GM10248 (cell line): ENCODE data around the gene SLX4IP.

ENCODE experiments used
- CTCF ChIA-PET: fragments of 300-600 bp; sonication (Branson Sonifier 250); formaldehyde crosslinking; extraction: SDS; loops from one replicate; lab custom pipeline; 2021; ENCODE audit warnings: antibody characterized with exemption; lab: Yijun Ruan, JAX
- POLR2A ChIA-PET: fragments of 350-650 bp; sonication (Branson Sonifier 250); formaldehyde crosslinking; extraction: SDS; loops from one replicate; lab custom pipeline; 2020; ENCODE audit warnings: antibody characterized with exemption; lab: Yijun Ruan, JAX
- DNase-seq: peaks from one replicate; pipeline ENCODE4 v3.0.0; 2012; ENCODE audit errors: extremely low spot score
- TF ChIP-seq, protein P1 (sequence below): IDR thresholded peaks from 2 replicates; pipeline ENCODE4 v1.5.1; 2012; ENCODE audit warnings: mild to moderate bottlenecking, low read depth; ENCODE audit errors: extremely low read depth, missing control alignments, control extremely low read depth

The SLX4IP gene

DNA sequence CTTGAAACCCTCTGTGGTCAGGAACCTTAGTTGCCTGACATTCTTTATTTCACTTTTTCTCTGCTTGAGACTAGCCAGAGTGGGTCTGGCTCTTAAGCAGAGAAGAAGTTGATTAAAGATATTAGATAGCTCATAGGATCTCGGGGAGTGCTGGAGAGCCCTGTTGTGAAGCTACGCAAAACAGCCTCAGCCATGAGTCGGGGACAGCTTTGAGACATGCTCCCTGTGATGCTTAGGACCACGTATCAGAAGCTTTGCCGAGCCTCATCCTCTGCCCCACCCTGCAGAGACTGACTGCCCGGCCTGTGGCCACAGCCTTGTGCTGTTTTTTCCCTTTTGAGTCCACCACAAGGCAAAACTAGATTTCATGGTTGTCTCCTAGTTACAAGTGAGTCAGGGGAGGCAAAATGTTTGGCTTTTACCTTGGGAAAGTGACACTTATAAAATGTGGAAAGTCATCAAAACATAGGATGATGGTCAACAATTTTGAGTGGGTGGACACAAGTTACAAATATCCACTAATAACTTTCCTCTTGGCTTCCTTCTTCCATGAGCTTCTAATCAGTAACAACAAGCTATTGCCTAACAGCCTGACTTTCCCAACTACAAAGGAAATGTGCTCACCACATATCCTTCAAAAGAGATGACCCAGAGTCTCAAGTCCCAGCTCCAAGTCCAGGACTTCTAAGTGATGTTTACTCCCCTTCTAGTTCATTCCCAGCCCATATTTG is 130.3 kb downstream of the SLX4IP start:
- CTCF ChIA-PET, result interaction anchor here (0.9 to 1.7 kb wide), 4 partner anchors 9 to 88 kb away, joined by 3 to 6 read pairs (median 4); no protein-coding TSS in a partner anchor
- POLR2A ChIA-PET, result no interaction called here
- TF ChIP-seq, protein P1, sequence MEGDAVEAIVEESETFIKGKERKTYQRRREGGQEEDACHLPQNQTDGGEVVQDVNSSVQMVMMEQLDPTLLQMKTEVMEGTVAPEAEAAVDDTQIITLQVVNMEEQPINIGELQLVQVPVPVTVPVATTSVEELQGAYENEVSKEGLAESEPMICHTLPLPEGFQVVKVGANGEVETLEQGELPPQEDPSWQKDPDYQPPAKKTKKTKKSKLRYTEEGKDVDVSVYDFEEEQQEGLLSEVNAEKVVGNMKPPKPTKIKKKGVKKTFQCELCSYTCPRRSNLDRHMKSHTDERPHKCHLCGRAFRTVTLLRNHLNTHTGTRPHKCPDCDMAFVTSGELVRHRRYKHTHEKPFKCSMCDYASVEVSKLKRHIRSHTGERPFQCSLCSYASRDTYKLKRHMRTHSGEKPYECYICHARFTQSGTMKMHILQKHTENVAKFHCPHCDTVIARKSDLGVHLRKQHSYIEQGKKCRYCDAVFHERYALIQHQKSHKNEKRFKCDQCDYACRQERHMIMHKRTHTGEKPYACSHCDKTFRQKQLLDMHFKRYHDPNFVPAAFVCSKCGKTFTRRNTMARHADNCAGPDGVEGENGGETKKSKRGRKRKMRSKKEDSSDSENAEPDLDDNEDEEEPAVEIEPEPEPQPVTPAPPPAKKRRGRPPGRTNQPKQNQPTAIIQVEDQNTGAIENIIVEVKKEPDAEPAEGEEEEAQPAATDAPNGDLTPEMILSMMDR, result no peak
- DNase-seq, result no peak

- TF ChIP-seq, protein P1, result no peak
- DNase-seq, result no peak
- POLR2A ChIA-PET, result no interaction called here
- CTCF ChIA-PET, result interaction anchor here (1.3 to 2.4 kb wide), 4 partner anchors 9 to 13 kb away, joined by 4 to 7 read pairs (median 5); no protein-coding TSS in a partner anchor
These were observed 131.1 kb downstream of the SLX4IP start for GRCh38 chr20:10565922-10566897.

DNA sequence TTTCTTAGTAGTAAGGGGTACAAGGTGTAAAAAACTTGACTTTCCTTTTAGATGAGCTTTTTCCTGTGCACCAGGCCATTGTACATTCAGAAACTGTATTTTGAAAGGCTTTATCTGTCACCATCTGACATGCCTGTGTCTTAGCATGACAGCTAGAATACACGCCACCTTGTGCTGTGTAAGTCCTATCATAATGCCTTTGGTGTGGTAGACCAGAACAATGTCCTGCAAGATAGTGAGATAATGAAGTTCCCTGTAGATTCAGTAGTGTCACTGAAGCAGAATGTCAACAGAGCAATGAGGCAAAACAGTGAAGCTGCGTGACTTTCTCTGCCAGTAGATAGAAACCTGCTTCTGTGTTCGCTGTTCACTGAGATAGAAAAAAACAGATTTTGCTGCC is 132.9 kb downstream of the SLX4IP start:
- ChIA-PET POLR2A (interaction anchor here (0.6 kb wide), 1 partner anchor 709 kb away, joined by 3 read pairs; no protein-coding TSS in a partner anchor), CTCF (interaction anchor here (1.2 to 2.4 kb wide), 3 partner anchors 10 to 36 kb away, joined by 3 to 7 read pairs (median 3); no protein-coding TSS in a partner anchor)
- no peak for DNase-seq
- TF ChIP-seq, protein P1, result no peak

- CTCF ChIA-PET, result interaction anchor here (0.9 to 1.8 kb wide), 3 partner anchors 13 to 27 kb away, joined by 3 to 5 read pairs (median 3); no protein-coding TSS in a partner anchor
- POLR2A ChIA-PET, result no interaction called here
- TF ChIP-seq, protein P1, result no peak
- DNase-seq, result no peak
These were observed 136.3 kb downstream of the SLX4IP start for GRCh38 chr20:10571313-10571815.

DNA sequence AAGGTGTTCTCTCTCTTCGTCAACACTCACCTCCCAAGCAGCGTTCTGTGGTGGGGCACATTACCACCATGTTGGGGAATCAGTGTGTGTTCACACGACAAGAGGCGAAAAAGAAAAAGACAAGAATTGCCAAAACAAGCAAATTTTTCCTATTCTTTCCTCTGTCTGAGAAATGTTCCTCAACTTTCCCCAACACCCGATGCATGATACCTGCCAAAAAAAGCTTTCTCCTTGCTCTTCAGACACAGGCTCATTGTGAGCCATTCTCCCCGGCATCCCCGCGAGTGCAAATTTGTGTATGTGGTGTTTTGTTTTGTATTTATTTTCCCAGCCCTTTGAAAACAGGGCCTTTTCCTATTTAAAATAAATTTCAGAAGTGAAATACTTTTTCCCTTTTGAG is 137.7 kb downstream of the SLX4IP start:
- POLR2A ChIA-PET, result no interaction called here

More for the DNA sequence above, 137.7 kb downstream of the SLX4IP start:
- CTCF ChIA-PET, result interaction anchor here (1.4 to 2.8 kb wide), 3 partner anchors 20 to 58 kb away, joined by 3 to 11 read pairs (median 5); no protein-coding TSS in a partner anchor
- TF ChIP-seq, protein P1, result no peak
- DNase-seq, result no peak
